Stimulated activated CD4-positive, alpha-beta T cell treated with anti-CD3 and anti-CD28 coated beads, Interleukin-15, amount 100 ng/mL, for 24 hours (primary cell): Measurements from ENCODE around the gene RSKR.
"Not testable (repeated sequence)": the region's sequence is repeated elsewhere in the genome, so short reads cannot be mapped to it uniquely, and the experiment has no call there.

Experiments used
- DNase-seq: peaks from one replicate; pipeline ENCODE4 v3.0.0-alpha.2; 2020

The RSKR gene

DNA sequence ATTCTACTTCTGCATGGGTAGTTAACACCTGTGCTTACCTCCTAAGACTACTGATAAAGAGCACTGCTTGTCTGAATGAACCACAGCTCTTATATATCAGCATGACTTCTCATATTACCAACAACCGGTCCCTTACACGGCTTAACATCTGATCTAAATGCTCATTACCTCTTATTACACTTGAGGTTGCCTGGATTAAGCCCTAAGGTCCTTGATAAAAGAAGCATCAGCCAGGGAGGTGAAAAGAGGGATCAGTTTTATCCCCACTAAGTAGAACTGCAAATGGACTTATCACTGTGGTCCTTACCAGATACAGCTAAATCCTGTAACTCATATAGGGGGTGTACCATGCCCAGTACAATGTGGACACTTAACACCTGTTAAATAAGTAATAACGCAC is 8.2 kb upstream of the RSKR start:
- no peak for DNase-seq

GRCh38 chr17:28620010-28620409 is 6.0 kb upstream of the RSKR start:
- DNase-seq, result no peak

DNA sequence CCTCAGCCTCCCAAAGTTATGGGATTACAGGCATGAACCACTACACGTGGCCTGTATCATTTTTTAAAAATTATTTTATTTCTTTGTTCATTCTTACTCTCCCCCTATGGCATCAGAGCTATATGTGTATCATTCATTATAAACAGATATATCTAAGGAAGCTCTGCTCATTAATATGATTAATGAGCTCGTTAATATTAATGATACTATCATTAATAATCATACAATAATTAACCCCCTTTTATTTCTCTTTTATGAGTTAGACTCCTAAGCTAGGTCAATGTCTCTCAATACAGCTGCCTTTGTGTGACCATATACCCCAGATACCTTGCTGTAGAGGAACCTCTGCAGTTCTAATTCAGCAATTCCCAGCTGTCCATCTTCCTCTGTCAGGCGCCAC is 4.5 kb upstream of the RSKR start:
- DNase-seq, result no peak

DNA sequence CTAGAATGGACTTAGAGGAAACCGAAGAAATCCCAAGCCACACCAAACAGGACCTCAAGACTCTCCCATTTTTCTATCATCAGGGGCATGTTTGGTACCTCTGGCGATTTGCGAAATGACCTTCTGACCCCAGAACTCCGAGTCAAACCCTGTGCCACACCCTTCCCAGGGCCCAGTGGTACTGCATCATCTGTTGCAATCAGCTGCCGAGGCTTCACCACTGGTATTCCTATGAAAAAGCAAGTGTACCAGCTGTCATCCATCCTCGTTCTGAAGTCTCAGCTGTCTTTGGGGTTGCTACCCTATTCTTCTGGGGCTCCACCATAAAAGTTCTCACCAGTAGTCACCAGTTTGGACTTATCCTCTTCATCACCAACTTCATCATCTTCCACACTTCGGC is 2.3 kb upstream of the RSKR start:
- no peak for DNase-seq

- no peak for DNase-seq
Measured at GRCh38 chr17:28615260-28615940, 1.4 kb upstream of the RSKR start.

DNA sequence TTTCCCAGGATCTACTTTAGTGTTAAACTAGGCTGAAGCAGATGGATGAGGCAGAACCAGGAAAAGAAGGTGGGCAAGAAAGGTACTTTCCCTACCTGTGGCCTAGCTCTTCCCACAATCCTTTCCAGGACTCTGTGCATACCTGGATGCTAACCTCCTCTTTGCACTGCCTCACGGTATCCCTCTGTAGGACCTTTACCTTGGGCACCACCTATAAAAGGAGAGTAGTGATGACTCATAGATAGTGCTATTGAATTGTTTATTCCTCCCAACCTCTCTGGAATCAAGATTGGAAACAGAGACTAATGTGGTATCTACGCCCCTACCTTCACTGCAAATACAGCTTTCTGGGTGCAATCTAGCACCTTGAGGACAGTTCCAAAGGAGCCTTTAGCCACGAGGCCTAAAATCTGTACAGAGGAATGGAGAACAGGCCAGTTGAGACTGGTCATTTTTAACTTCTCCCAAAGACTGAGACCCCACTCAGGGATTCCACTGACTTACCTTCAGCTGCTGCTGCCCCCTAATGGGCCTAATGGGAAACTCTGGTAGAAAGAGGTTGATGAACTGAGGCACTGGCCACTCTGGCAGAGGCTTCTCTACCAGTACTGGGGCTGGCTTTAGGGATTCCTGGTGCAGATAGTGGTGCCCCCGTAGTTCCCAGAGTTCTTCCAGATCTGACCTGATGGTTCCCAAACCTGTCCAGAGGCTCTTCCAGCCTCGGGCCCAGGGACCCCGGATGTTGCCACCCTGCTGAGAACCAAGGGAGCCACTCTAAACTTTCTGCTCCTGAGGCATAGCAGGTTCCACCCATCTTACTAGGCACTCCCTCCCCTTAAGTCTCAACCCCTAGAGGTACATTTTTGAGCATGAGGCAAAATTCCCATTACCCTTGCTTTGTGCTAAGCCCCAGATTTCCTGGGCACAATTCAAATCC is 781 bp downstream of the RSKR start:
- peak; percentile 42 for DNase-seq

DNA sequence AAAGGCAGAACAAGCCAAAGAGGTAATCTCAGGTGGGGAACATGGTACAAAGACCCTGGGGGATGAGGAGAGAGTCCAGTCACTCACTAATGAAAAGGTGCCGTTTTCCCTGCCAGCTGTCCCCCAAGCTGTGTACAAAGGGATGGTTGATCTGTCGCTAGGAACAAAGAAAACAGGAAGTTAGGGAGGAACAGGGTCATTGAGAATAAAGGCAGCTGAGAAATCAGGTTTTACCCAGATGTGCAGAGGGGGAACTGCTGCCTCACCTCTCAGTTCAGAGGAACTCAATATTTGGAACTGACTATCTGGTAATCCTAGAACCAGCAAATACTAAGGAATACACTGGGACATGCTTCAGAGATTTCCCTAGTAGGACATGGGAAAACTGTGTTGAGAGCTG is 1.5 kb downstream of the RSKR start:
- no peak for DNase-seq

DNA sequence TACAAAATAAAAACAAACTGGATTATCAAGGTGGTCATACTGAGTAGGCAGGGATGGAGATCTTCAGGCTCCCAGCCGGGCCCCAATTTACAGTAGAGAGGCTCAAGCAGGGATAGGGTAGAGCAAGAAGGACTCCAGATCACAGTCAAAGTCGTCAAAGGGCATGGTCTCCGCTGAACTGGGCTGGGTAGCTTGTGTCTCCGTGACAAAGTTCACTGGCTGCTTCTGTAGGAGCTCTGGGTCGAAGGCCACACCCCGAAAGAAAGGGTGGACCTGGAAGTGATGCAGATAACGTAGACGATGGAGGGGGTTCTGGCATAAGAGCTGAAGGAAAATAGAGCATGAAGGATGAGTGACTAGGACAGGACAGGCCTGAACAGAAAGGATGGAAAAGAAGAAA is 3.6 kb downstream of the RSKR start:
- no peak for DNase-seq

DNA sequence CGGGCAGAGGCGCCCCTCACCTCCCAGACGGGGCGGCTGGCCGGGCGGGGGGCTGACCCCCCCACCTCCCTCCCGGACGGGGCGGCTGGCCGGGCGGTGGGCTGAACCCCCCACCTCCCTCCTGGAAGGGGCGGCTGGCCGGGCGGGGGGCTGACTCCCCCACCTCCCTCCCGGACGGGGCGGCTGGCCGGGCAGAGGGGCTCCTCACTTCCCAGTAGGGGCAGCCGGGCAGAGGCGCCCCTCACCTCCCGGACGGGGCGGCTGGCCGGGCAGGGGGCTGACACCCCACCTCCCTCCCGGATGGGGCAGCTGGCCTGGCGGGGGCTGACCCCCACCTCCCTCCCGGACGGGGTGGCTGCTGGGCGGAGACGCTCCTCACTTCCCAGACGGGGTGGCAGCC is 10.0 kb downstream of the RSKR start:
- DNase-seq, result not testable (repeated sequence)

GRCh38 chr17:28599311-28600184 is 14.4 kb downstream of the RSKR start:
- DNase-seq, result peak; percentile 80

DNA sequence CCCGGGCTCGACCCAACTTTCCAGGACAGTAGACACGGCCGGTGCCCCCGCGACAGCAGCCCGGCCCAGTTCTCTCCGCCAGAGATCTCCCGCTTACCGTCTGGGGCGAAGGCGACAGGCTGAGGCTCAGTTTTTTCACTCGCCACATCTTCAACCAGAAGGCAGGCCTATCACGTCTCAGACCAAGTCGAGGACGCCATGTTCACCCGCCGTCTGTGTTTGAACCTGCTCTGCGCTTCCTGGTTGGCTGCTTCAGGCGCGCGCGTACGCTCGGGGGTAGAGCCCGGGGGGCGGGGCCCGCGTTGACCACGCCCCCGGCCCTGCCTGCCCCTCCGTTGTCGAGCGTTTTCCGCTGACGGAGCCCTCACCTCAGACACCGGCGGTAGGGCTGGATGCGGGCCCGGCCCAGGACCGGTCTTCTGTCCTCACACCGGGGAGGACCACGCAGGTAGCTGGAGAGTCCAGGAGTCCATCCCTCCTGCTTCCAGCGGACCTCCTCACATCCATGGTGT is 15.1 kb downstream of the RSKR start, which contains the start of gene SPAG5:
SPAG5 (minus strand) TSS at position 227 of the 512 bp plus-strand sequence; CDS start at position 148, 79 bp downstream.
- peak; percentile 96 for DNase-seq

DNA sequence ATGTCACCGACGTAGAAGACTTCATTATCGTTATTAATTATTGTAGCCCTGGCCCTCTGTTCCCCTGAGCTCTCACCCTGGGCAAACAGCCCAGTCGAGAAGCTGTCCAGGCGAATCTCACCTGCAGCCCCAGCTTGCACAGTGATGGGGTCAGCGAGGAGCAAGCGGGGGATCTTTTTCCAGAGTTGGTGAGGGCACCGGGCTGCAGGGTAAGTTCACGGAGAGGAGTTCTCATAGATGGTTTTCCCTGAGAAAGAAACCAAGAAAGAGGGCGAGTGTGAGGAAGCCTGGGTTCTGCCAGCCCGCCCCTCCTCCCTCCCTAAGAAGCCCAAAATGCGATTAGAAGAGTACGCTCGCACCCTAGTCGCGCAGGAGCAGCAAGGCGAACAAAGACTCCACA is 15.6 kb downstream of the RSKR start:
- no peak for DNase-seq

DNA sequence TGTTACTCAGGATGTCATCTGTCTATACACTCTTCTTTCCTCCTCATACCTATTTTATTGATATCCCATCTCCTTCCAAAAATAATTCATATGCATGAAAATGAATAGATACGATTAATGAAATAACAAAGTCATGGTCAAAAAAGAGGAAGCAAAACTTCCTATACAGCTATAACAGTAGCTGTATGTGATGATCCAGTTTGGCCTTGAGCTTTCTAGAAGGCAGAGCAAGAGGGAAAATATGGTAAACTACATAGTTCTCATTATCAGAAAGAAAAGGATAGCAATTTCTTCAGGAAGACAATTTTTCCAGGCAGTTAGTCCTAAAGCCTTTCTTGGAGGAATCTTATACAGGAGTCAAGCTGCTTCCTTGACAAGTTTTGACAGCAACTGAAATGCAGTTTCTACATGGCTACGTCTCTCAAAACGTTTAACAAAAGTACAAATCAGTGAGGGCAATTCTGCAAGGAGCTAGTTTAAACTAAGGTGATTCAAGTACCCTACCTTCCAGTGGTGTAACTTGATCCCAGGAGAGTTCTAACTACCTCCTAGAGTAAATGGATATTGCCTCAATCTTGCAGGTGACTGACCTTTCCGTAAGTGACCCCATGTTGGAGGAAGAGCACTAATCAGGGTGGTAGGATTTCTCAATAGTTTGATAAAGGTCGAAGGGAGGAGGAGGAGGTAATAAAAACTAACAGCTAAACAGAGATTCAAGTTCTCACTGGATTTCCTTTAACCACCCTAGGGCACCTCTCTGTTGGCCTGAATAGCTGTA is 16.2 kb downstream of the RSKR start:
- DNase-seq, result no peak

GRCh38 chr17:28592260-28592659 is 21.7 kb downstream of the RSKR start:
- no peak for DNase-seq

GRCh38 chr17:28585851-28586250 is 28.1 kb downstream of the RSKR start:
- no peak for DNase-seq

GRCh38 chr17:28584434-28584833 is 29.6 kb downstream of the RSKR start:
- no peak for DNase-seq

GRCh38 chr17:28582513-28582912 is 31.5 kb downstream of the RSKR start:
- DNase-seq, result no peak

- DNase-seq, result no peak
Measured at GRCh38 chr17:28580959-28581358, 33.0 kb downstream of the RSKR start.

DNA sequence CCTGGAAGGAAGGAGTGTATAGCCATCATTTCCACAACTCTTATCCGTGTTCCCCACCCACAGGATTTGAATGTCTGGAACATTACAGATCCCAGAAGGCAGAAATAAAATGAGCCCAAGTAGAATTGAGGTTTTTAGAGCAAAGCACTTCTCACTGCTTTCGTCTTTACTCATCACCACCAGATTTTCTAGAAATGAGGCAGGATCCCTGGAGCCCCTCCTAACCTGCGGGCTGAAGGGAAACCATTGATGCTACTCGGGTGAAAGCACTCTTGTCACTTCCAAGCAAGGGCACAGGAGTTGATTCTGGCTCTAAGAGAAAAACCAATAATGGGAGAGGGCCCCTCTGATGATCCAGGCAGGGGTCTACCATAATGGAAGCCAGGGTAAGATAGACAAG is 34.5 kb downstream of the RSKR start:
- DNase-seq, result peak; percentile 43

DNA sequence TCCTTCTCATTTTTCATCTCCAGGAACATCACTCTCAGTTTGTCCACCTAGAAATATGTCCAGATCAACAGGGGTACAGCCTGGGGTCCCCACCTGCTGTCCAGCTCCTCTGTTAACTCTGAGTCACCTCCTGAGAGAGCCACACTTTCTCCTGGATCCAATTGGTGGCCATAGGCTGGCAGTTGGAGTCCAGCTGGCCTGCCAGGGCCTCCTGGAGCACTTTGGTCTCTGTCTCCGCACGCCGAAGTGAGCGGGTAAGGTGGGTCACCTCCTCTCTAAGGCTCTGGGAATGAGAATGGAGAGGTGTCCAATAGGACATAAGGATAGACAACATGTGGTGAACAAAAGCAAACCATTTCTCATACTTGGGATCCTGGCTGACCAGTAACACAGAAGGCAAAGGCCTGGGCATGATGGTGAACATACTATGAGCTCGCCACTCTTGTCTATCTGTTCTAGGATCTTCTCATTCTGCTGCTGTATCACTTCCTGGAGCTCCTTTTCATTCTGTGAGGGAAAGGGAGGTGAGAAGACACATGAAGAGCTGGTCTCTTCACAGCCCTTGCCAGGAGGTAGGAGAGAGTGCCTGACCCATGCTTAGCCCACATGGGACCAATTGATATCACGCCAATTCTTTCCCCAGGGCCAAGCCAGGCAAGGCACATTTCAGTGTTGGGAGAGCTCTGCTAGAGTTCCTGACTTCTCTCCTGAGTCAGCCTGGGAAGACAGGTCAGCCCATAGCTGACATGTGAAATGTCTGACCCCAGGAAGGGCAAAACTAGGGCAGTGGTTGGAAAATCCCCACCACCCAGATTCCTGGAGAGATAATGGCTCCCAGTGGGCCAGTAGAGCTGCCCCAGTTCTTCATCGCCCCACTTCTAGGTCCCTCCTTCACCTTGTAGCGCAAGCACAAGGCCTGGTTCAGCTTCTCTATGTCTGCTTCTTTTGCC is 35.5 kb downstream of the RSKR start:
- DNase-seq, result no peak

- DNase-seq, result no peak
Measured at GRCh38 chr17:28577466-28577824, 36.5 kb downstream of the RSKR start.
